CD14-positive monocyte (primary cell): ENCODE data around the gene CRACDL. TPM values are rescaled to one million over a fixed set of nuclear protein-coding genes. Genes with fewer than 3 reads are reported as not detected.

ENCODE experiments used
- DNase-seq, 3 donors: peaks; one replicate each; pipeline ENCODE4 v3.0.0-alpha.2; 2011 to 2022
- H2AFZ ChIP-seq: 2 replicates; pipeline ENCODE4 v1.6.0; 2012; ENCODE audit warnings: mild to moderate bottlenecking, low read depth, low read length, inconsistent platforms; ENCODE audit not compliant: insufficient read depth, poor library complexity, severe bottlenecking
- H3K27ac ChIP-seq, 2 donors: 1 replicate in 1 of 2; 2 replicates in 1 of 2; pipeline ENCODE4 v1.5.1; 2012 to 2013; ENCODE audit warnings: low read length in 2 of 2, control low read depth in 1 of 2, inconsistent platforms in 1 of 2, low read depth in 1 of 2, mild to moderate bottlenecking in 1 of 2
- H3K27me3 ChIP-seq, 2 donors: one replicate each; pipeline versions ENCODE4 v1.6.0 to v1.6.1; 2011 to 2013; ENCODE audit warnings: low read length in 2 of 2; ENCODE audit not compliant: control insufficient read depth in 2 of 2, insufficient read depth in 2 of 2
- H3K36me3 ChIP-seq, 2 donors: replicated peaks in 1 of 2; 1 replicate in 1 of 2; 2 replicates in 1 of 2; pipeline versions ENCODE4 v1.5.1 to v1.6.1; 2012 to 2013; ENCODE audit warnings: low read length in 2 of 2, control low read depth in 1 of 2, inconsistent platforms in 1 of 2, mild to moderate bottlenecking in 1 of 2; ENCODE audit not compliant: insufficient read depth in 2 of 2, control insufficient read depth in 1 of 2
- H3K4me1 ChIP-seq, 2 donors: 1 replicate in 1 of 2; 2 replicates in 1 of 2; pipeline versions ENCODE4 v1.5.1 to v1.6.1; 2012 to 2013; ENCODE audit warnings: low read length in 2 of 2, control low read depth in 1 of 2, inconsistent platforms in 1 of 2, mild to moderate bottlenecking in 1 of 2, moderate library complexity in 1 of 2; ENCODE audit not compliant: insufficient read depth in 2 of 2, control insufficient read depth in 1 of 2
- H3K4me2 ChIP-seq: replicated peaks from 2 replicates; pipeline ENCODE3; 2012; ENCODE audit warnings: low read length, moderate library complexity, mild to moderate bottlenecking; ENCODE audit not compliant: poor library complexity, severe bottlenecking; ENCODE audit errors: extremely low read depth
- H3K4me3 ChIP-seq, 3 experiments: fragments of 200-600 bp in 1 of 3; sonication (generic) in 1 of 3; replicated peaks in 1 of 3; 1 replicate in 2 of 3; 2 replicates in 1 of 3; pipeline ENCODE4 v1.5.1; 2011 to 2013; ENCODE audit warnings: low read length in 3 of 3, mild to moderate bottlenecking in 3 of 3, control low read depth in 2 of 3, low read depth in 2 of 3, inconsistent platforms in 1 of 3, moderate library complexity in 1 of 3
- H3K79me2 ChIP-seq: 2 replicates; pipeline ENCODE4 v1.6.0; 2012; ENCODE audit warnings: mild to moderate bottlenecking, control low read depth, inconsistent platforms, low read length, moderate library complexity; ENCODE audit not compliant: insufficient read depth
- H3K9ac ChIP-seq: 2 replicates; pipeline ENCODE4 v1.6.0; 2017; ENCODE audit warnings: low read length, mild to moderate bottlenecking; ENCODE audit not compliant: insufficient read depth, poor library complexity, severe bottlenecking
- H3K9me3 ChIP-seq, 2 donors: replicated peaks in 1 of 2; 1 replicate in 1 of 2; 2 replicates in 1 of 2; pipeline versions ENCODE4 v1.5.1 to v1.6.1; 2012 to 2013; ENCODE audit warnings: low read length in 2 of 2, control low read depth in 1 of 2; ENCODE audit not compliant: control insufficient read depth in 1 of 2, insufficient read depth in 1 of 2
- H4K20me1 ChIP-seq: 2 replicates; pipeline ENCODE4 v1.6.0; 2012; ENCODE audit warnings: mild to moderate bottlenecking, low read length, control low read depth, moderate library complexity; ENCODE audit not compliant: insufficient read depth
- H3K27ac Mint-ChIP-seq, 7 donors: one replicate each; pipeline ENCODE4 v1.8.0; 2020; ENCODE audit warnings: mild to moderate bottlenecking in 7 of 7, mixed read lengths in 7 of 7, moderate library complexity in 6 of 7, inconsistent platforms in 2 of 7
- H3K27me3 Mint-ChIP-seq, 3 donors: one replicate each; pipeline ENCODE4 v1.8.0; 2021 to 2022; ENCODE audit warnings: low read depth in 3 of 3, mild to moderate bottlenecking in 3 of 3, mixed read lengths in 3 of 3, moderate library complexity in 3 of 3, inconsistent platforms in 1 of 3
- H3K36me3 Mint-ChIP-seq, 2 donors: one replicate each; pipeline ENCODE4 v1.8.0; 2020; ENCODE audit warnings: mixed read lengths in 2 of 2, inconsistent platforms in 1 of 2, mild to moderate bottlenecking in 1 of 2
- H3K4me1 Mint-ChIP-seq: one replicate; pipeline ENCODE4 v1.8.0; 2020; ENCODE audit warnings: mild to moderate bottlenecking, mixed read lengths
- H3K4me3 Mint-ChIP-seq, 2 donors: one replicate each; pipeline ENCODE4 v1.8.0; 2020; ENCODE audit warnings: mild to moderate bottlenecking in 2 of 2, mixed read lengths in 2 of 2, moderate library complexity in 1 of 2
- H3K9me3 Mint-ChIP-seq, 7 donors: one replicate each; pipeline ENCODE4 v1.8.0; 2020 to 2022; ENCODE audit warnings: mixed read lengths in 7 of 7, mild to moderate bottlenecking in 6 of 7, moderate library complexity in 6 of 7, inconsistent platforms in 2 of 7
- WGBS: methylation state at CpG from one replicate; pipeline ENCODE4 v1.1.5; 2013; ENCODE audit warnings: missing lambda C conversion rate; ENCODE audit not compliant: insufficient coverage; 5-methylcytosine and 5-hydroxymethylcytosine counted together
- intact Hi-C, 2 donors: fragments of 100-400 bp; cut with micrococcal nuclease; formaldehyde crosslinking; loops; one replicate each; pipeline versions ENCODE4 v1.15.0 to v1.15.1; 2023
- polyA plus RNA-seq, 3 donors: library from polyadenylated mRNA; depleted of rRNA in 1 of 3; unstranded in 2 of 3; stranded (reverse) in 1 of 3; fragments of 300-500 nt in 2 of 3; fragments of >200 nt in 1 of 3; fragmentation: Illumina TruSeq in 2 of 3; gene quantifications; 1 replicate in 2 of 3; 2 replicates in 1 of 3; pipeline ENCODE4 v1.2.3, GENCODE V29; 2012 to 2021
- TF ChIP-seq, protein P1 (sequence below): fragments of 200-600 bp; IDR thresholded peaks from one replicate; pipeline ENCODE4 v1.8.0; 2022; ENCODE audit warnings: antibody characterized with exemption, mild to moderate bottlenecking

The CRACDL gene
- polyA plus RNA-seq, 3 donors: 0.12 to 0.35 (median 0.28) TPM

DNA sequence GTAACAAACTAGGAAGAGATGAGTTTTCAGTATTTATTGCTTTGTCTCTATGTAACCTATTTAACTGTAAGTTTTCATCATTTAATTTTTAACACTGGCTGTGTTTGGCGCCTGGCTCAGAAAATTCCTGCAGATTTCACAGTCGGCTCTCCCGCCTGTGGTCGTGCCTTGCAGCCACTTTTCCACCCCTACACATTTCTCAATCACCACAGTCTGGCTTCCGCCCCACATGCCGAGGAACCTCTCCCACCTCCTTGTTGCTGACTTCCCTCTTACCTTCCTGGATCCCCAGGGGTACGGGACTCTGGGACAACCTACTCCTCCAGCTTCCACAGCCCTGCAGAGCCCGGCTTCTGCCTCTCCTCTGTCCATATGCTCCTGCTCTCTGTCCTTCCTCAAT is 163.5 kb downstream of the CRACDL start:
- Histone ChIP-seq H3K4me2 (peak overlapping the region; percentile 75), H2AFZ (peak overlapping the region; percentile 39)
- H3K36me3 Mint-ChIP-seq: no peaks in the 10 kb centered on the region

DNA sequence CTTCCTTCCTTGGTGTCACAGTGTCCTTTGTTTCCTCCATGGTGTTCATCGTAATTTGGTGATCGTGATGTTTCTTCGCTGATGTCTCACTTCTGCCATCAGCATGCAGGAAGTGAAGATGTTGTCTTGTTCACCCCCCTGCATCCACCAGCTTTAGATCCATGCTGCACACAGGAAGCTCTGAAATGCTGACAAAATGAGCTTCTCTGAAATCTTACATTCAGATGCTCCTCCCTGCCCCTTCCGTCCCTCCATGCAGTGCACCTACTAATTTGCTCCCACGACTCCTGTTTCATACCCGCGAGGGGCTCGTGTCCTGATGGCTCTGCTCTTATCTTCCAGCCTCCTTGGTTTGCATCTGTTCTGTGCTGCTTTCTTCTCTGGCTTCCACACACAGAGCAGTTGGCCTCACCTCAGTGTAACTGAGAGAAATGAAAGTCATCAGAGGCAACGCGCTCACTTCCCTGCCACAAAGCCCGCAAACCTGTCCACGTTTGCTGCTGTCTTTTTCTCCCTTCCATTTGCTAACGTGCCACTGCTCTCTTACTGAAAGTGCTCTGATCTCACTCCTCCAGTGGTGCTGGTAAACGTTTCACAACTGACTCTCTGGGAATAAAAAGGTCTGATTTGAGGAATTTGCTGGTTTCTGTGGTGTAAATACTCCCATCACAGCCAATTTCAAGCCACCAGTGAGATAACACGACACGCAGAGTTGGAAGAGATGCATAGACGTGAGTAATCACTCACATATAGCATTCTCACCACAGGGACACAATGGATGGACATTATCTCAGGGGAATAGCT is 164.1 kb downstream of the CRACDL start:
- Histone ChIP-seq H4K20me1 (no peaks in the 10 kb centered on the region), H3K27ac (peak overlapping the region; percentile 40 to 79), H3K36me3 (no peaks in the 10 kb centered on the region), H3K9me3 (no peaks in the 10 kb centered on the region), H2AFZ (peak overlapping the region; percentile 77), H3K79me2 (no peaks in the 10 kb centered on the region), H3K27me3 (no peaks in the 10 kb centered on the region), H3K4me3 (peak overlapping the region; percentile 12 to 73 (median 49)), H3K4me1 (peaks cover 41 to 51% of the 10 kb centered on the region in 2 donors), H3K9ac (peak overlapping the region; percentile 45), H3K4me2 (peak overlapping the region; percentile 75)
- H3K36me3 Mint-ChIP-seq: no peaks in the 10 kb centered on the region
- intact Hi-C loops: loop anchor here in 1 of 2 donors (5.0 kb wide), 1 partner anchor 35 kb away; no protein-coding TSS in a partner anchor
- peaks cover 55% of the 10 kb centered on the region for H3K4me1 Mint-ChIP-seq
- H3K27me3 Mint-ChIP-seq: peaks cover 1 to 6% (median 4%) of the 10 kb centered on the region in 3 donors
- H3K4me3 Mint-ChIP-seq: peak overlapping the region; percentile 81 to 91
- peak in 2 of 3 donors; percentile 37 to 38 for DNase-seq
- TF ChIP-seq, protein P1, sequence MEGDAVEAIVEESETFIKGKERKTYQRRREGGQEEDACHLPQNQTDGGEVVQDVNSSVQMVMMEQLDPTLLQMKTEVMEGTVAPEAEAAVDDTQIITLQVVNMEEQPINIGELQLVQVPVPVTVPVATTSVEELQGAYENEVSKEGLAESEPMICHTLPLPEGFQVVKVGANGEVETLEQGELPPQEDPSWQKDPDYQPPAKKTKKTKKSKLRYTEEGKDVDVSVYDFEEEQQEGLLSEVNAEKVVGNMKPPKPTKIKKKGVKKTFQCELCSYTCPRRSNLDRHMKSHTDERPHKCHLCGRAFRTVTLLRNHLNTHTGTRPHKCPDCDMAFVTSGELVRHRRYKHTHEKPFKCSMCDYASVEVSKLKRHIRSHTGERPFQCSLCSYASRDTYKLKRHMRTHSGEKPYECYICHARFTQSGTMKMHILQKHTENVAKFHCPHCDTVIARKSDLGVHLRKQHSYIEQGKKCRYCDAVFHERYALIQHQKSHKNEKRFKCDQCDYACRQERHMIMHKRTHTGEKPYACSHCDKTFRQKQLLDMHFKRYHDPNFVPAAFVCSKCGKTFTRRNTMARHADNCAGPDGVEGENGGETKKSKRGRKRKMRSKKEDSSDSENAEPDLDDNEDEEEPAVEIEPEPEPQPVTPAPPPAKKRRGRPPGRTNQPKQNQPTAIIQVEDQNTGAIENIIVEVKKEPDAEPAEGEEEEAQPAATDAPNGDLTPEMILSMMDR: no peak
- H3K9me3 Mint-ChIP-seq: no peaks in the 10 kb centered on the region
- peak overlapping the region; percentile 62 to 89 (median 78) for H3K27ac Mint-ChIP-seq
- WGBS: 5% methylated on average over 11 of the region's 17 CpGs

More for the DNA sequence above, 163.5 kb downstream of the CRACDL start:
- H3K36me3 ChIP-seq: no peaks in the 10 kb centered on the region
- 19% methylated on average over 8 of the region's 8 CpGs for WGBS
- intact Hi-C loops: loop anchor here in 1 of 2 donors (5.0 kb wide), 1 partner anchor 35 kb away; no protein-coding TSS in a partner anchor
- H3K4me1 ChIP-seq: peaks cover 40 to 48% of the 10 kb centered on the region in 2 donors
- H3K27ac ChIP-seq: peak overlapping the region in 1 of 2 donors; percentile 79
- no peaks in the 10 kb centered on the region for H3K9me3 ChIP-seq
- no peaks in the 10 kb centered on the region for H4K20me1 ChIP-seq
- peaks cover 1 to 7% (median 4%) of the 10 kb centered on the region in 3 donors for H3K27me3 Mint-ChIP-seq
- DNase-seq: no peak
- TF ChIP-seq, protein P1: no peak
- H3K9me3 Mint-ChIP-seq: no peaks in the 10 kb centered on the region
- H3K4me3 ChIP-seq: peak overlapping the region in 1 of 3 experiments; percentile 73
- H3K27me3 ChIP-seq: no peaks in the 10 kb centered on the region
- H3K79me2 ChIP-seq: no peaks in the 10 kb centered on the region
- peak overlapping the region; percentile 81 to 91 for H3K4me3 Mint-ChIP-seq
- peak overlapping the region in 5 of 7 donors; percentile 69 to 89 (median 84) for H3K27ac Mint-ChIP-seq
- H3K9ac ChIP-seq: no peak overlapping the region
- peaks cover 54% of the 10 kb centered on the region for H3K4me1 Mint-ChIP-seq
